Naive thymus-derived CD4-positive, alpha-beta T cell (primary cell): ENCODE results near the gene KRT4. TPM values are rescaled to one million over a fixed set of nuclear protein-coding genes. Genes with fewer than 3 reads are reported as not detected.

Experiments used
- ATAC-seq: fragments of 150-1000 bp; cut with Tn5 transposase; 2 replicates; pipeline ENCODE4 v1.10.0; 2021; ENCODE audit warnings: mild to moderate bottlenecking, moderate library complexity
- CTCF ChIA-PET: fragments of 350-600 bp; sonication (Branson Sonifier 250); formaldehyde crosslinking; loops from one replicate; lab custom pipeline; 2021; ENCODE audit warnings: antibody characterized with exemption; lab: Charles Lee
- POLR2A ChIA-PET: fragments of 350-600 bp; sonication (Branson Sonifier 250); formaldehyde crosslinking; loops from one replicate; lab custom pipeline; 2021; ENCODE audit warnings: antibody characterized with exemption, inconsistent platforms; lab: Charles Lee
- DNase-seq, 9 donors: peaks; one replicate each; pipeline versions ENCODE4 v3.0.0 to v3.0.0-alpha.2; 2020 to 2022; ENCODE audit warnings: mixed read lengths in 1 of 9
- H3K27ac ChIP-seq: one replicate; pipeline ENCODE4 v1.7.0; 2013; ENCODE audit warnings: mild to moderate bottlenecking, low read depth, low read length, moderate library complexity
- H3K27me3 ChIP-seq, 2 donors: one replicate each; pipeline ENCODE4 v1.7.0; 2013; ENCODE audit warnings: low read length in 2 of 2, mild to moderate bottlenecking in 2 of 2, moderate library complexity in 2 of 2; ENCODE audit not compliant: control insufficient read depth in 2 of 2, insufficient read depth in 2 of 2
- H3K36me3 ChIP-seq, 3 experiments: 1 replicate in 2 of 3; 2 replicates in 1 of 3; pipeline ENCODE4 v1.7.0; 2013; ENCODE audit warnings: low read length in 3 of 3, mild to moderate bottlenecking in 3 of 3, moderate library complexity in 1 of 3; ENCODE audit not compliant: insufficient read depth in 3 of 3, control insufficient read depth in 2 of 3
- H3K4me1 ChIP-seq, 2 donors: one replicate each; pipeline ENCODE4 v1.7.0; 2013; ENCODE audit warnings: low read length in 2 of 2, mild to moderate bottlenecking in 2 of 2, moderate library complexity in 1 of 2; ENCODE audit not compliant: control insufficient read depth in 2 of 2, insufficient read depth in 2 of 2
- H3K4me3 ChIP-seq: 2 replicates; pipeline ENCODE4 v1.7.0; 2013; ENCODE audit warnings: mild to moderate bottlenecking, low read length
- H3K9me3 ChIP-seq, 3 experiments: 1 replicate in 2 of 3; 2 replicates in 1 of 3; pipeline ENCODE4 v1.7.0; 2013; ENCODE audit warnings: low read length in 3 of 3; ENCODE audit not compliant: control insufficient read depth in 2 of 3
- H3K27ac Mint-ChIP-seq, 9 donors: one replicate each; pipeline ENCODE4 v1.8.0; 2020 to 2022; ENCODE audit warnings: mixed read lengths in 9 of 9, mild to moderate bottlenecking in 8 of 9, moderate library complexity in 5 of 9, inconsistent platforms in 2 of 9
- H3K27me3 Mint-ChIP-seq, 5 donors: one replicate each; pipeline ENCODE4 v1.8.0; 2021 to 2022; ENCODE audit warnings: mixed read lengths in 5 of 5, mild to moderate bottlenecking in 1 of 5
- H3K36me3 Mint-ChIP-seq, 5 donors: one replicate each; pipeline ENCODE4 v1.8.0; 2020 to 2022; ENCODE audit warnings: mixed read lengths in 5 of 5, mild to moderate bottlenecking in 3 of 5, inconsistent platforms in 1 of 5
- H3K4me1 Mint-ChIP-seq, 7 donors: one replicate each; pipeline ENCODE4 v1.8.0; 2020 to 2022; ENCODE audit warnings: mixed read lengths in 7 of 7, mild to moderate bottlenecking in 3 of 7, inconsistent platforms in 1 of 7
- H3K4me3 Mint-ChIP-seq, 10 donors: one replicate each; pipeline ENCODE4 v1.8.0; 2020 to 2022; ENCODE audit warnings: mild to moderate bottlenecking in 10 of 10, mixed read lengths in 10 of 10, moderate library complexity in 6 of 10, inconsistent platforms in 2 of 10
- H3K9me3 Mint-ChIP-seq, 11 donors: one replicate each; pipeline ENCODE4 v1.8.0; 2020 to 2022; ENCODE audit warnings: mixed read lengths in 11 of 11, mild to moderate bottlenecking in 4 of 11, inconsistent platforms in 1 of 11, moderate library complexity in 1 of 11
- intact Hi-C, 2 donors: fragments of 100-400 bp; cut with micrococcal nuclease; formaldehyde crosslinking; loops; one replicate each; pipeline ENCODE4 v1.15.1; 2023
- polyA plus RNA-seq, 2 donors: library from polyadenylated mRNA; unstranded; fragments of 300-500 nt; fragmentation: Illumina TruSeq; gene quantifications; one replicate each; pipeline ENCODE4 v1.2.3, GENCODE V29; 2021
- total RNA-seq, 6 experiments: library from RNA in 5 of 6; stranded (reverse) in 5 of 6; gene quantifications; 1 replicate in 5 of 6; 2 replicates in 1 of 6; pipeline ENCODE4 v1.2.3 and lab custom pipeline; 2021 to 2026

KRT4 gene
- total and polyA plus RNA-seq, 7 experiments from 2014 or later, result not detected

GRCh38 chr12:52806169-52806811, 7.6 kb downstream of the KRT4 start:
- H3K4me1 Mint-ChIP-seq, result no peaks in the 10 kb centered on the region
- intact Hi-C loops, result no loop called here
- Histone ChIP-seq H3K4me1 (no peaks in the 10 kb centered on the region), H3K9me3 (no peaks in the 10 kb centered on the region), H3K36me3 (no peaks in the 10 kb centered on the region), H3K27me3 (no peaks in the 10 kb centered on the region), H3K4me3 (no peak overlapping the region), H3K27ac (no peak overlapping the region)
- ChIA-PET POLR2A (no interaction called here), CTCF (no interaction called here)
- H3K27ac Mint-ChIP-seq, result peak overlapping the region in 1 of 9 donors; percentile 46
- peaks cover 0 to 4% (median 0%) of the 10 kb centered on the region in 5 donors for H3K36me3 Mint-ChIP-seq
- ATAC-seq (no peak), DNase-seq (no peak)
- H3K27me3 Mint-ChIP-seq, result no peaks in the 10 kb centered on the region
- H3K9me3 Mint-ChIP-seq, result peaks cover 0 to 1% (median 0%) of the 10 kb centered on the region in 11 donors
- no peak overlapping the region for H3K4me3 Mint-ChIP-seq

- ChIA-PET POLR2A (no interaction called here), CTCF (interaction anchor here (0.6 kb wide), 1 partner anchor 410 kb away, joined by 6 read pairs; no protein-coding TSS in a partner anchor)
- H3K27ac ChIP-seq, result no peak overlapping the region
- no peaks in the 10 kb centered on the region for H3K36me3 ChIP-seq
- H3K4me3 Mint-ChIP-seq, result no peak overlapping the region
- no peaks in the 10 kb centered on the region for H3K27me3 ChIP-seq
- ATAC-seq, result no peak
- H3K4me1 Mint-ChIP-seq, result no peaks in the 10 kb centered on the region
- no peak for DNase-seq
- H3K9me3 ChIP-seq, result no peaks in the 10 kb centered on the region
- no peaks in the 10 kb centered on the region for H3K4me1 ChIP-seq
- H3K4me3 ChIP-seq, result no peak overlapping the region
- H3K27ac Mint-ChIP-seq, result no peak overlapping the region
- H3K27me3 Mint-ChIP-seq, result no peaks in the 10 kb centered on the region
- peaks cover 0 to 4% (median 0%) of the 10 kb centered on the region in 5 donors for H3K36me3 Mint-ChIP-seq
- peaks cover 0 to 1% (median 0%) of the 10 kb centered on the region in 11 donors for H3K9me3 Mint-ChIP-seq
- intact Hi-C loops, result no loop called here
Observed at GRCh38 chr12:52805739-52806138, 8.2 kb downstream of the KRT4 start.

- H3K36me3 ChIP-seq, result no peaks in the 10 kb centered on the region
- no peak overlapping the region for H3K27ac ChIP-seq
- no peaks in the 10 kb centered on the region for H3K4me1 ChIP-seq
- peaks cover 0 to 4% (median 0%) of the 10 kb centered on the region in 5 donors for H3K36me3 Mint-ChIP-seq
- intact Hi-C loops, result no loop called here
- H3K4me1 Mint-ChIP-seq, result no peaks in the 10 kb centered on the region
- DNase-seq (no peak), ATAC-seq (no peak)
- ChIA-PET POLR2A (no interaction called here), CTCF (interaction anchor here (0.6 kb wide), 1 partner anchor 409 kb away, joined by 6 read pairs; no protein-coding TSS in a partner anchor)
- H3K27me3 ChIP-seq, result no peaks in the 10 kb centered on the region
- H3K27me3 Mint-ChIP-seq, result no peaks in the 10 kb centered on the region
- H3K9me3 Mint-ChIP-seq, result peaks cover 0 to 1% (median 0%) of the 10 kb centered on the region in 11 donors
- H3K27ac Mint-ChIP-seq, result peak overlapping the region in 2 of 9 donors; percentile 13 to 20
- H3K9me3 ChIP-seq, result no peaks in the 10 kb centered on the region
- no peak overlapping the region for H3K4me3 ChIP-seq
- no peak overlapping the region for H3K4me3 Mint-ChIP-seq
Observed at GRCh38 chr12:52805000-52805399, 8.9 kb downstream of the KRT4 start.

- Histone ChIP-seq H3K27ac (no peak overlapping the region), H3K36me3 (no peaks in the 10 kb centered on the region), H3K4me1 (no peaks in the 10 kb centered on the region), H3K4me3 (no peak overlapping the region), H3K9me3 (no peaks in the 10 kb centered on the region), H3K27me3 (no peaks in the 10 kb centered on the region)
- CTCF ChIA-PET, result interaction anchor here (0.7 to 0.8 kb wide), 2 partner anchors 43 to 158 kb away, joined by 3 read pairs; no protein-coding TSS in a partner anchor
- peaks cover 0 to 4% (median 0%) of the 10 kb centered on the region in 5 donors for H3K36me3 Mint-ChIP-seq
- peak overlapping the region in 2 of 9 donors; percentile 29 to 80 for H3K27ac Mint-ChIP-seq
- H3K27me3 Mint-ChIP-seq, result peaks cover 0 to 3% (median 0%) of the 10 kb centered on the region in 5 donors
- H3K4me1 Mint-ChIP-seq, result no peaks in the 10 kb centered on the region
- H3K4me3 Mint-ChIP-seq, result no peak overlapping the region
- H3K9me3 Mint-ChIP-seq, result no peaks in the 10 kb centered on the region
- no peak for ATAC-seq
- POLR2A ChIA-PET, result no interaction called here
- DNase-seq, result no peak
- intact Hi-C loops, result no loop called here
Observed at GRCh38 chr12:52802442-52802841, 11.5 kb downstream of the KRT4 start.

GRCh38 chr12:52801773-52802172, 12.1 kb downstream of the KRT4 start:
- ATAC-seq, result no peak
- no peaks in the 10 kb centered on the region for H3K4me1 Mint-ChIP-seq
- Histone ChIP-seq H3K9me3 (no peaks in the 10 kb centered on the region), H3K27me3 (no peaks in the 10 kb centered on the region), H3K36me3 (no peaks in the 10 kb centered on the region), H3K4me3 (no peak overlapping the region), H3K4me1 (no peaks in the 10 kb centered on the region), H3K27ac (no peak overlapping the region)
- peaks cover 0 to 3% (median 0%) of the 10 kb centered on the region in 5 donors for H3K27me3 Mint-ChIP-seq
- no peak overlapping the region for H3K4me3 Mint-ChIP-seq
- no peak for DNase-seq
- POLR2A ChIA-PET, result no interaction called here
- H3K27ac Mint-ChIP-seq, result peak overlapping the region in 1 of 9 donors; percentile 56
- H3K36me3 Mint-ChIP-seq, result peaks cover 0 to 4% (median 0%) of the 10 kb centered on the region in 5 donors
- intact Hi-C loops, result no loop called here
- CTCF ChIA-PET, result no interaction called here
- H3K9me3 Mint-ChIP-seq, result no peaks in the 10 kb centered on the region

- ChIA-PET CTCF (interaction anchor here (0.6 kb wide), 1 partner anchor 213 kb away, joined by 8 read pairs; no protein-coding TSS in a partner anchor), POLR2A (no interaction called here)
- no peak for DNase-seq
- Mint-ChIP-seq H3K36me3 (peaks cover 0 to 4% (median 0%) of the 10 kb centered on the region in 5 donors), H3K4me3 (no peak overlapping the region), H3K9me3 (no peaks in the 10 kb centered on the region), H3K4me1 (no peaks in the 10 kb centered on the region), H3K27me3 (peaks cover 0 to 3% (median 0%) of the 10 kb centered on the region in 5 donors), H3K27ac (peak overlapping the region in 1 of 9 donors; percentile 82)
- ATAC-seq, result no peak
- H3K4me1 ChIP-seq, result no peaks in the 10 kb centered on the region
- H3K36me3 ChIP-seq, result no peaks in the 10 kb centered on the region
- H3K27ac ChIP-seq, result no peak overlapping the region
- H3K4me3 ChIP-seq, result no peak overlapping the region
- no peaks in the 10 kb centered on the region for H3K27me3 ChIP-seq
- H3K9me3 ChIP-seq, result no peaks in the 10 kb centered on the region
- intact Hi-C loops, result no loop called here
Observed at GRCh38 chr12:52800259-52800917, 13.5 kb downstream of the KRT4 start.
